SK-MEL-5 (cell line): ENCODE measurements around the gene MYZAP. TPM values are rescaled to one million over a fixed set of nuclear protein-coding genes. Genes with fewer than 3 reads are reported as not detected.

Source experiments
- DNase-seq: peaks from one replicate; pipeline ENCODE4 v3.0.0-alpha.2; 2016; ENCODE audit warnings: low read depth, low spot score
- in situ Hi-C: cut with HindIII; loops from 2 replicates; pipeline ENCODE4 v1.10.0; 2016; ENCODE audit warnings: low sequenced_read_pairs, high pct_unique_total_duplicates, low pct_unique_long_range_greater_than_20kb
- total RNA-seq: library from RNA; depleted of rRNA; stranded (reverse); fragments of >200 nt; shearing (Covaris generic); gene quantifications from 2 replicates; pipeline ENCODE4 v1.2.3, GENCODE V29; 2014

Gene MYZAP
- total RNA-seq, 1 experiment from 2014 or later: 0.21 TPM

DNA sequence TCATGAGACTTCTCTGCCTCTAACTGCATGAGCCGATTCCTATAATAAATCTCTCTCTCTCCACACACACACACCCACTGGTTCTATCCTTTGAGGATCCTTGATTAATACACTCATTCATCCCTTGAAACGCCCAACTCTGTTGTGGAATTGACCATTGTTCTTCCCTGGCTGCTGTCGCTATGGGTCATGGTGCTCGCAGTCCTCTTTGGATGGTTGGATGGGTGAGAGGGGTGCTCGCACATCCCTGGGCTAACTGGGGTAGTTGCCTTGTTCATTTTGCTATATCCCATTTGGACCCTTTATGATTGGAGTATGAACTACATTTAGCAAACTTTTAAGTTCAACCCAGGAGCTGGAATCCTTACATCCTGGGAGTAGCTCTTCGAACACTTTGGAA, 33.9 kb upstream of the MYZAP start:
- no peak for DNase-seq
- in situ Hi-C loops: no loop called here

DNA sequence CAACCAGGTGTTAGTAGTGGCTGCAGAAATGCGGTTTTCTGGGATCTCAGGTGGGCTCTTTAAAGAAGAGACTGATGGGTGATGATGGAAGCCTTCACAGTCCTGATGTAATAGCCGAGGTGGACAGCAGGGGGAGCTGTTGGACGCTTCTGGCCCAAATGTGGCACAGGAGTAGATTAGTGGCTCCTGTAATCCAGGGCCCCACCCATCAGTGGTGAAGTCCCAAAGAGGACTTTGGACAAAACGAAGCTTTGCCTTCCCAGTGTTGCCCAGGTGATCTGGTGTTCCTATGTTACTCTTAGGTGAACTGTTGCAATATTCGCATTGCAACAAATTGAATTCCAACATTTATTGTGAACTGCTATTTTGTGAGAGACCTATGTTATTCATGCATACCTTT, 31.8 kb upstream of the MYZAP start:
- peak; percentile 74 for DNase-seq
- in situ Hi-C loops: no loop called here

DNA sequence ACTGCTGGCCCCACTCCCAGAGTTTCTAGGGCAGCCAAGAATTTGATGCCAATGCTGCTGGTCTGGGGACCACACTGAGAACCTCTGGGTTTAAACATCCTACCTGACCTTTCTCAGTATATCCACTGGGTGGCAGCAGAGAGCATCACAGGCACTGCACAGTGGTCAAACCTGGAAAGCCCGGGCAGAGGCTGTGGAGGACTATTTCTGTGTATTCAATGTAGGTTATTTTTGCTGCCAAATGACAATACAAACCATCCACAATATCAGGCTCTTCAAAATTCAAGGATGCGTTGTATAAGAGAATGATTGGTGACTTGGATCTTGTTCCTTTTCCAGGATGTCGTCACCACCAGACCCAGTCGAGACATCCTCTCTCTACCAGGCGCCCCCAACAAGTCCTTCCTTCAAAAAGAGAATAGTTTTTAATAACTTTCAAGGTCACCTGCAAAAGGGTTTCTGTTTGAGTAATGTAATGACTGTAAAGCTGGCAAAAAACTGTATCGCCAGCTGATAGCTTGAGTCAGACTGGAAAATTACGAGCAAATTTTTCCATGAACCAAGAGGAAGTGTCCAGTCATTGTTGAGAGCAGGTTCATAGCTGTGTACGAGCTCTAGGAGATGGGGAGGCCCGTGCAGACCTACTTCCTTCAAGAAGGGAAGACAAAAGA, 30.5 kb upstream of the MYZAP start:
- DNase-seq: peak; percentile 80
- in situ Hi-C loops: no loop called here

DNA sequence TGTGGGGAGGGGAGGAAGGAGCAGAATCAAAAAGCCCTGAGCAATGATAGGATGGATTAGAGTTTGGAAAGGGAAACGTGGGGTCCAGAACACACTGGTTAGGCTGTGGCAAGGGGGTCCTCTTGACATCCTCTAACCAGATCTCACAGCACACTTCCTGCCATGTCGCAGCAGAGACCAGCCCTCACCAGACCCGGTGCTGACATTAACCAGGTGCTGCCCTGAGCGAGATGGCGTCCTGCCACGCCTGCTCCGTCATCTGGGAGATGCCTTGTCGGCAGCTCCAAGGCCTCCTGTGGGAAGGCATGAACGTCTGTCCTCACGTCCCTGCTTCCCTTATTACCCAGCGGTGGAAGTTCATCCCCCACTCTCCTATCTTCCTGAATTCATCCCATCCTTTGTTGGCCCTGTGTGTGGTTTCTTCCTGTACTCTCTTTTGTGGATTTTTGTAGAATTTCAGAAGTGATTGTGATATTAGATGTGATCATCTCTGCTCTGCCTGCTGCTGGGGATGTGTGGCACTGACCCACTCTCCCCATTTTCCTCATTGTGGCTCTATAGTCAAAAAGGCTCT, 29.4 kb upstream of the MYZAP start:
- in situ Hi-C loops: no loop called here
- DNase-seq: no peak

DNA sequence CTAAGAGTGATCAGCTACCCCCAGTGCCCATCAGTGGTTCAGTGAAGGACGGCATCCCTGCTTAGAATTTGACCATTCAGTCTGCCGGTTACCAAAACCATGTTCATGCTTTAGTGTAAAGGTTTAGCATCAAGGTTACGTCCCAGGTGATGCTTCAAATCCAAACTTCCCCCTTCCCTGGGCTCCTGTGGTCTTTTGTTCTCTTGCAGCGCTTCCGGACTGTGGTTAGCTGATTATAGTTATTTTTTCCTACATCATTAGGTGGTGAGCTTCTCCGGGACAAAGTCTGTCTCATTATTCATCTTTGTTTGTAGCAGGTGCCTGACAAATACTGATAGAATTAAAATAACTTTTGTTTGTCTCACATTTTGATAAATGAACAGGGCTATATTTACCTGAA, 28.3 kb upstream of the MYZAP start:
- in situ Hi-C loops: no loop called here
- no peak for DNase-seq

DNA sequence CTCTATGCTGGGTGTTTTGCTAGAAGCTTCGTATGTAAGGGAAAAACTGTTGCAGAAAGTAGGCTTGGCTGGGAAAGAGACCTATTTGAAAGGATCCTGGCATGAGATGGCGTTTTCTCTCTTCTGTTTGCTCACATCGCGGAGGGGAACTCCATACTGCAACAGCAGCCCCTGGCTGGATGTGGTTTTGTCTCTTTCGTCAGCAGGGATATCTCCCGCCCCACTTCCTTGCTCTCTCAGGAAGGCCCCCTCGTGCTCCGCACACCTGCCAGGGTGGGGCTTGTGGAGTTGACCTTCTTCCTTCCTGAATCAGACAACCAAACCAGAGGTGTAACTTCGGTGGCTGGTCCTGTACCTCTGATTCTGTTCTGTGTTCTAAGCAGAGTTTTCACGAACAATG, 26.4 kb upstream of the MYZAP start:
- no peak for DNase-seq
- in situ Hi-C loops: no loop called here

DNA sequence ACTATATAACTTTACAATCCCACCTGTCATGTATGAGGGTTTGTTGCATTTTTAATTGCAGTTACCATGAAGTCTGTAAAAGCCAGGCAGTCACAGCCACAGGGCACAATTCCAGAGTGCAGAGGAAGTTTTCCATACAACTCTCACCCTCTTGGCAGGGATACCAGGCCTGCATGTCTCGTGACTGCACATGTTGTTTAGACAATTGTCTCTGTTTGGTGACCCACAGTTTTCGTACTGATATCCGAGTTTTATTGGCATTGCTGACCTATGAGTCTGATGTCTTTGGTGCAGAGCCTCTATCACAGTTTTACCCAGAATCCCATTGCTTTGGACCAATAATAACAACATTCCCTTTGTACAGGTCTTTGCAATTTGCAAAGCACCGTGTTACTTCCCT, 24.9 kb upstream of the MYZAP start:
- peak; percentile 14 for DNase-seq
- in situ Hi-C loops: no loop called here

DNA sequence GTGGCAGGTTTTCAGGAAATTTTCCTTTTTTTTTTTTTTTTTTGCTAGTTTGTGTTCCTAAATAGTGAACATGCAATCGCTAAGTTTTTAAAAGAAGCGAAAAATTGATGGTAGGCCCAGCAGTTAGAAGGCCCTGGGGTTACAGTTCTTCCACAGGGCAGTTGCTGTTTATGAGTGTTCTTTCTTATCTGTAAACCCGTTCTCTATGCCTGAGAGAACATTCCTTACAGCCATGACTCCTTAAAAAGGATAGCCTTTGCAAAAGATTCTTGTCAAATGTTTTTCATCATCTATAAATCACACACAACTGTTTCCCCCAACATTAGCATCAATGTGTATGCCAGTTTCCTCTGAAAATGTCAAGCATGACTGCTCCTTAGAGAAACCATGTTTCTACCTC, 23.8 kb upstream of the MYZAP start:
- in situ Hi-C loops: no loop called here
- DNase-seq: no peak

DNA sequence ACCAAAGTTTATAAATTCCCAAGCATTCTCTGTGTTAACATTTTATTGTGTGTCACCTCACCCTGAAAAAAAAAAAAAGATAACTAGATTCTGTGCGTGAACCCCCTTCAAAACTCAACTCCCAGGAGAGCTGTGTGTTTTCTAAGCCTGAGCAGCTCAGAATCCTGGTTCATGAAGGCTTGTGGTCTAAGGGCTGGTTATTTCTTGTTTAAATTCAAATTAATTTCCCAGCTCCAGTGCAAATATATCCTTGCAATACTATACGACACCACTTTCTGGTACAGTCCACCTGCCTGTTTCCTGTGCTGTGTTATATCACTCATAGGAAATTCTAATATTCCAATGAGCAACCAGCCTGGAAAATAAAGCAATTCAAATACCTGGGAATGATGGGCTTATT, 23.4 kb upstream of the MYZAP start:
- in situ Hi-C loops: no loop called here
- no peak for DNase-seq

DNA sequence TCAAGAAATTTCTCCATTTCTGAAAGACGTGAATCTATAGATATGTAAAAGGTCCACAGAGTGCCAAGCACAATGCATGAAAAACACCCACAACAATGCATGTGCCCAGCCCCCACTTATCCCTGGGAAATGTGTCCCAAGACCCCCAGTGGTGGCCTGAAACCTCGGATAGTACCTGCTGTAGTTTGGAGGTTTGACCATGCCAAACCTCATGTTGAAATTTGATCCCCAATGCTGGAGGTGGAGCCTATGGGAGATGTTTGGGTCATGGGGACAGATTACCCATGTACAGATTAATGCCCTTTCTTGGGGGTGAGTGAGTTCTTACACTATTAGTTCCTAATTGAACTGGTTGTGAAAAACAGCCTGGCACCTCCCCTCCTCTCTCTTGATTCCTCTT, 21.4 kb upstream of the MYZAP start:
- in situ Hi-C loops: no loop called here
- DNase-seq: no peak

DNA sequence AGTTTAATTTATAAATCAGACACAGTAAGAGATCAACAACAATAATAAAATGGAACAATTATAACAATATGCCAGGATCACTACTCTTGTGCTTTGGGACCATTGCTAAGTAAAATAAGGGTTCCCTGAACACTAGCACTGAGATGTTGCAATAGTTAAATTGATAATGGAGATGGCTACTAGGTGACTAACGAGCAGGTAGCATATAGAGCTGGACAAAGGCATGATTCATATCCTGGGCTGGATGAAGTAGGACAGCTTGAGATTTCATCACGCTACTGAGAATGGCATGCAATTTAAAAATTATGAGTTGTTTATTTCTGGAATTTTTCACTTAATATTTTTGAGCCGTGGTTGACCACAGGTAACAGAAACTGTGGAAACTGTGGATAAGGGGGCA, 20.7 kb upstream of the MYZAP start:
- no peak for DNase-seq
- in situ Hi-C loops: no loop called here

DNA sequence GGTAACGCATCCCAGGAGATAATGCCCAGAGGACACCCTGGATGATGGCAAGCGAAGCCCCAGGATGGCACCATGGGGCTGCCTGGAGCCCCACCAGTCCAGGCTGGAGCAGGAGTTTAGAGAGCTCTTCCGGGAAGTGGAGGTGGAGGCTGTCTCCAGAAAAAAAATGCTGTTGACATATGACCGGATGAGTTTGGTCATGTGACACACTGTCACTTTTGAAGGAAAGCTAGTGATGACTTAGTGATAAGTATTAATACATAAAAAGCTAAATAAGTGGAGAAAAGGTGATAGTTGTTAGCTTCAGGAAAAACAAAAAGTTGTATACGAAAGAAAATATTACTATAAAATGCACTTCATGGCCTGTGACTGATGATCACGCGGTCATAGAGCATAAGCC, 20.0 kb upstream of the MYZAP start:
- no peak for DNase-seq
- in situ Hi-C loops: no loop called here

DNA sequence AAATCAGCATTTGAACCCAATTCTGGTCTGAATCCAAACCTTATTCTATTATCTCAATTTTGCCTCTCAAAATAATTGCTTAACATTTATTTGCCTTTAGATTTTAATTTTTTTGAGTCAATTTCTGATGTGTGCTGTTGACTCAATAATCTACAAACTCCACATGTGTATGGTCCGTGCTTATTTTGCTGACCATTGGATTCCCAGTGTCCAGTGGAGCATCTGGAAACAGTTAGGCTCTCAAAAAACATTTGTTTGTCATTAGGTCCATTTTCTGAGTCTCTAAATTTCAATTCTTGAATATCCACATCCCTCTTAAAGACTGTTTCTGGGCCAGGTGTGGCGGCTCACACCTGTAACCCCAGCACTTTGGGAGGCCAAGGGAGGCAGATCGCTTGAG, 19.2 kb upstream of the MYZAP start:
- in situ Hi-C loops: no loop called here
- no peak for DNase-seq

DNA sequence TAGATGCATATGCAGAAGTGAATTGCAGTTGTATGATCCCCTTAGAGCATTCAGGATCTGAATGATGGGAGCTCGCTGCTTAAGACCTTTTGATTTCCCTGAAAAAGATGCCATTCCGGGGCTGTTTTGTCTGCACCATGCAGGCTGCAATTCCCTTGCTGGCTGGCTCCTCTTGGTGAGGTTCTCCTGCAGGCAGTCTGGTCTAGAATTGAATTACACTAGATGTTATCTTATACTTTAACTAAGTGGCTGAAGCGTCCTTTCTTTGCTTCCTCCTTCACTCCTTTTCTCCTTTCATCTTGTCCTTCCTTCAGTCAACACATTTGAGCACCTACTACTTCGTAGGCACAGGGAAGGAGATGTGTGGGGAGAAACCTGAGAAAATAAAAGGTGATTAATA, 18.6 kb upstream of the MYZAP start:
- in situ Hi-C loops: no loop called here
- no peak for DNase-seq

DNA sequence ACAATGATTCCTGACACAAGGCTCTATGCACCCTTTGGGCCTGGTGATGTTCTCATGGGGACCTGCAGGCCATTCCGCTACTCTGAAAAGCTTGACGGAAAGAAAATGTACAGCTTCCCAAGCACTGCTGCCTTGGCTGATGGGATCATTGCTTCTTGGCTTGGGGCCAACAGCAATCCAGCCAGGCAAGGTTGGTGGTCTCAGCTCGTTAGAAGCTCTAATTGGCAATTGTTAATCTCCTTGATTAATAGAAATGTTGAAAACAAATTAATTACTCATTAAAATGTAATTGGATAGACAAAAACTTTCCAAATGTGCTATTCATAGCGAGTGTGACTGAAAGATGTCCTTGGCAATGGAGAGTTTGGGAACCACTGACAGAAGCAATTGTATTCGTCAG, 16.3 kb upstream of the MYZAP start:
- DNase-seq: no peak
- in situ Hi-C loops: no loop called here

DNA sequence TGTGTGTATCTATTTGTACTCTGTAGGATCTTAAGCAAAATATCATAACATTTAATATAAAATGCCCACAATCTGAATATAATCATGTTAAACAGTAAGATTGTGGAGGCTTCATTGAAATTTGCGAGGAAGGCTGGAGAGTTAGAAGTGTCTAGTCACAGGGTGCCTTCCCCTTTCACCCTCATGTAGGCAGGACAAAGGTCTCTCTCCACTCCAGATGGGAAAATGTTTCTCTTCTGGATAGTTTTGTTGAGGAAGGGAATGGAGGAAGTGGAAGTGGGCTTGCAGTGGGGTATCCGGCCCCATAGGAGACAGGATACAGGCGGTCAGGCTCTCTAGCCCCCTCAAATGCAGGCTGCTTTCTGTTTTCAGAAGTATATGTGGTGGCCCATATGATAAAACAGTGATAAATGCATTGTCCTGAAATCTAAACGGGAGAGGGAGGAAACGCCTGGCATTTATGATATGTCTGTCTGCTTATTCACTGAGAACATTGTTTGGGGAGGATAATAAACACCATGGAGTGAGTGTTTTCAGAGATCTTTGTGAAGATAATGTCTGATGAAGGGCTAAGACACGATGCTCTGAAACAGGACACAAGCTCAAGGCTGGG, 13.3 kb upstream of the MYZAP start:
- DNase-seq: no peak
- in situ Hi-C loops: no loop called here

DNA sequence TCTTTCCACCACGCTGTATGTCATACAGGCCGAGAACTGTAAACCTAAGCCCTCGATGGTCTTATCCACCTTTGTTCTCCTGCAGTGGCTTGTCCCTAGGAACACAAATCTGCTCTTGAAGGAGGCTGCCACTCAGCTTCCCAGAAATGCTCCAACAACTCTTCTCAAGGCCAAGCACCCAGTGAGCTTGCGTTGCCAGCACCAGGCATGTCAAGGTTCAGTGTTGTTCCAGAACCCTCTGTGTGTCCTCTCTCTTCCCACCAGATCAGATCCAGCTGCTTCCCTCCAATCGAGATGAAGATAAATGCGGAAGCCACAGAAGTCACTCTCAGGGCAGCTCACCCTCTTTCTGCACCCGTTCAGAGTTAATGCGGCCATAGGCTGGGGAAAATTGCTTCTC, 11.3 kb upstream of the MYZAP start:
- in situ Hi-C loops: no loop called here
- DNase-seq: no peak

DNA sequence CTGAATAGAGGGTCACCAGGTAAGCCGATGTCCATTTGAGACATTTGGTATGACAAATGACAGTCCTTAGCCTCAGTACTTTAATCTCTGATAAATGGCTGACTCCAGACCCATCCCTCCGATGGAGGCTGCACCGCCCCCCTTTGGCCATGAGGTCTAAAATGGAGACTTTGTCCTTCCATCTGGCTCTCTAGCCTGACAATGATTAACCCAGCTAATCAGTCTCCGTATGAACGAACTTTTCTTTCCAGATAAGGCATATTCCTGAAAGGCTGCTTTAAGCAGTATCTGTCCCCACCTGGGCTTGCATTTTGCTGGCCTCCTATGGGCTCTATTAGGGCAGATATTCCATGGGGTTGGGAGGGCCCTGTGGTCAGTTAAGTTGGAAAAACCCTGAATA, 10.8 kb upstream of the MYZAP start:
- no peak for DNase-seq
- in situ Hi-C loops: no loop called here

DNA sequence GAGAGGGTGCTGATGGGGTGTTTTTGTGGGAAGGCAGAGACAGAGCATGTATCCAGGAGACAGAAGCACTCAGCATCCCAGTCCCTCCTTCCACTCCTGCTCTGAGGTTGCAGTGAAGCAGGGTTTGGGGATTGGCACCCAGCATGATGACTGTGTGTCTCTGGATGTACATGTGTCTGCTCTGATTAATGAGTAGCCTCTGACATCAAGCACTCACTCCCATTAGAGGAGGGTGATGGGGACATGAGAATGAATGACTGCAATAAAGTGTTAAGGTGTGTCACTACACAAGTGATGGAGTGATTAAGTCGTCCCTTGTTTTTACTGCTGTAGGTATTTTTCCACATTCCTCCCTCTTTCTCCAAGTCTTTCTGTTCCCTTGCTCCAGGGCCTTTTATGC, 9.6 kb upstream of the MYZAP start:
- DNase-seq: no peak
- in situ Hi-C loops: no loop called here
